GM10266 (cell line): ENCODE results near the gene SULT1E1.

ENCODE experiments used
- DNase-seq: peaks from one replicate; pipeline ENCODE4 v3.0.0; 2012; ENCODE audit errors: extremely low spot score
- CTCF ChIP-seq: IDR thresholded peaks from 2 replicates; pipeline ENCODE4 v1.5.1; 2012; ENCODE audit warnings: mild to moderate bottlenecking, low read depth; ENCODE audit not compliant: control insufficient read depth, insufficient read depth; ENCODE audit errors: missing control alignments

The SULT1E1 gene

GRCh38 chr4:69823481-69824186 is 36.3 kb downstream of the SULT1E1 start:
- no peak for DNase-seq
- TF ChIP-seq CTCF, result peak; percentile 53

GRCh38 chr4:69823048-69823447 is 36.9 kb downstream of the SULT1E1 start:
- no peak for TF ChIP-seq CTCF
- DNase-seq, result no peak

- TF ChIP-seq CTCF, result no peak
Measured at GRCh38 chr4:69822198-69822597, 37.7 kb downstream of the SULT1E1 start.

GRCh38 chr4:69818060-69818639 is 41.8 kb downstream of the SULT1E1 start:
- no peak for TF ChIP-seq CTCF
- no peak for DNase-seq

More at GRCh38 chr4:69822198-69822597, 37.7 kb downstream of the SULT1E1 start:
- DNase-seq, result no peak

GRCh38 chr4:69816236-69816635 is 43.7 kb downstream of the SULT1E1 start:
- no peak for DNase-seq
- TF ChIP-seq CTCF, result no peak

- TF ChIP-seq CTCF, result no peak
Measured at GRCh38 chr4:69813628-69814027, 46.3 kb downstream of the SULT1E1 start.

GRCh38 chr4:69811166-69811565 is 48.8 kb downstream of the SULT1E1 start:
- no peak for DNase-seq
- no peak for TF ChIP-seq CTCF

More at GRCh38 chr4:69813628-69814027, 46.3 kb downstream of the SULT1E1 start:
- no peak for DNase-seq
